GM12878 (cell line): ENCODE results near the gene DYNC1I2. TPM values are rescaled to one million over a fixed set of nuclear protein-coding genes. Genes with fewer than 3 reads are reported as not detected.

ENCODE experiments used
- ATAC-seq: fragments of 200-7000 bp; cut with Tn5 transposase; 3 replicates; pipeline ENCODE4 v1.9.1; 2020; ENCODE audit warnings: mild to moderate bottlenecking, moderate library complexity
- BruUV-seq: library from RNA; stranded (reverse); fragments of 400-500 nt; replicated peaks from 2 replicates; lab custom pipeline; 2021; lab: Mats Ljungman, UMichigan
- CTCF ChIA-PET: fragments of 300-600 bp; sonication (Branson Sonifier 250); formaldehyde crosslinking; extraction: SDS; loops from one replicate; lab custom pipeline; 2021; ENCODE audit warnings: inconsistent platforms; lab: Yijun Ruan, JAX
- POLR2A ChIA-PET: fragments of 350-600 bp; formaldehyde crosslinking; extraction: SDS; loops from one replicate; lab custom pipeline; 2021; ENCODE audit warnings: inconsistent platforms; lab: Charles Lee
- RAD21 ChIA-PET: fragments of 300-600 bp; sonication (Branson Sonifier 250); formaldehyde crosslinking; loops from one replicate; lab custom pipeline; 2023; ENCODE audit warnings: antibody characterized with exemption; ENCODE audit not compliant: unreplicated experiment; lab: Charles Lee
- SMC1A ChIA-PET: fragments of 300-600 bp; sonication (Branson Sonifier 250); formaldehyde crosslinking; loops from one replicate; lab custom pipeline; 2023; ENCODE audit not compliant: unreplicated experiment, uncharacterized antibody; lab: Charles Lee
- DNase-seq: peaks from one replicate; pipeline ENCODE4 v3.0.0-alpha.2; 2011; ENCODE audit warnings: low read depth, low spot score
- FAIRE-seq: peaks from 3 replicates; lab custom pipeline; 2011; peaks lifted over from hg19 to GRCh38; lab: Jason Lieb, UNC
- H2AFZ ChIP-seq: 2 replicates; pipeline ENCODE4 v1.6.0; 2011; ENCODE audit warnings: low read depth, low read length, control low read depth; ENCODE audit not compliant: control insufficient read depth
- H3K27ac ChIP-seq: 2 replicates; pipeline ENCODE4 v1.5.1; 2011; ENCODE audit warnings: control low read depth; ENCODE audit not compliant: control insufficient read depth, insufficient read depth
- H3K27me3 ChIP-seq, 2 experiments: replicated peaks in 1 of 2; 2 replicates each; pipeline versions ENCODE4 v1.6.0 to v1.6.1; 2011; ENCODE audit warnings: low read length in 1 of 2; ENCODE audit not compliant: control insufficient read depth in 2 of 2, insufficient read depth in 2 of 2
- H3K36me3 ChIP-seq, 2 experiments: 2 replicates each; pipeline ENCODE4 v1.5.1; 2011; ENCODE audit warnings: low read length in 1 of 2; ENCODE audit not compliant: control insufficient read depth in 2 of 2, insufficient read depth in 2 of 2
- H3K4me1 ChIP-seq: 2 replicates; pipeline ENCODE4 v1.6.1; 2011; ENCODE audit warnings: mild to moderate bottlenecking, low read length, moderate library complexity, mixed read lengths; ENCODE audit not compliant: control insufficient read depth, insufficient read depth
- H3K4me2 ChIP-seq: 2 replicates; pipeline ENCODE4 v1.6.0; 2011; ENCODE audit warnings: control low read depth; ENCODE audit not compliant: control insufficient read depth, insufficient read depth
- H3K4me3 ChIP-seq: fragments of 200-600 bp; sonication (generic); 2 replicates; pipeline ENCODE4 v1.5.1; 2016
- H3K79me2 ChIP-seq: 2 replicates; pipeline ENCODE4 v1.6.0; 2011; ENCODE audit warnings: low read length; ENCODE audit not compliant: control insufficient read depth, insufficient read depth
- H3K9ac ChIP-seq: 2 replicates; pipeline ENCODE4 v1.8.0; 2011; ENCODE audit warnings: low read length, control low read depth, mixed read lengths; ENCODE audit not compliant: control insufficient read depth, insufficient read depth
- H3K9me3 ChIP-seq: replicated peaks from 3 replicates; pipeline ENCODE4 v1.5.1; 2011; ENCODE audit warnings: mild to moderate bottlenecking, low read length; ENCODE audit not compliant: control insufficient read depth, insufficient read depth
- H4K20me1 ChIP-seq: 2 replicates; pipeline ENCODE4 v1.6.0; 2011; ENCODE audit not compliant: control insufficient read depth, insufficient read depth
- ATF7 ChIP-seq: fragments of 450-650 bp; IDR thresholded peaks from 2 replicates; pipeline ENCODE4 v1.6.1; 2016; ENCODE audit warnings: low read depth, mild to moderate bottlenecking
- EED ChIP-seq: sonication (generic); IDR thresholded peaks from 2 replicates; pipeline ENCODE4 v1.6.1; 2016; ENCODE audit warnings: antibody characterized with exemption, low read depth
- ESRRA ChIP-seq: IDR thresholded peaks from 2 replicates; pipeline ENCODE4 v1.6.1; 2012; ENCODE audit warnings: mild to moderate bottlenecking, low read length, improper control_type of control experiment
- HCFC1 ChIP-seq: fragments of 150-350 bp; IDR thresholded peaks from 2 replicates; pipeline ENCODE4 v1.6.1; 2014; ENCODE audit warnings: low read length
- HSF1 ChIP-seq: fragments of 150-350 bp; IDR thresholded peaks from 2 replicates; pipeline ENCODE4 v1.6.1; 2014; ENCODE audit warnings: mild to moderate bottlenecking, low read depth, low read length
- IKZF2 ChIP-seq, 2 experiments: fragments of 450-650 bp; IDR thresholded peaks; 2 replicates each; pipeline ENCODE4 v1.6.1; 2017; ENCODE audit warnings: mild to moderate bottlenecking in 2 of 2, moderate library complexity in 2 of 2
- KLF5 ChIP-seq: fragments of 450-650 bp; IDR thresholded peaks from 2 replicates; pipeline ENCODE4 v1.6.1; 2014; ENCODE audit warnings: mild to moderate bottlenecking; ENCODE audit not compliant: partially characterized antibody
- MXI1 ChIP-seq: fragments of 150-350 bp; IDR thresholded peaks from 2 replicates; pipeline ENCODE4 v1.6.1; 2011; ENCODE audit warnings: low read depth, mild to moderate bottlenecking, inconsistent platforms, low read length, improper control_type of control experiment
- POLR2AphosphoS2 ChIP-seq: IDR thresholded peaks from 2 replicates; pipeline ENCODE4 v1.6.1; 2011; ENCODE audit warnings: low read depth, mild to moderate bottlenecking, low read length, improper control_type of control experiment, moderate library complexity
- POLR2AphosphoS5 ChIP-seq: IDR thresholded peaks from 2 replicates; pipeline ENCODE4 v1.6.1; 2011; ENCODE audit warnings: mild to moderate bottlenecking, low read length, inconsistent platforms
- SIN3A ChIP-seq: IDR thresholded peaks from 2 replicates; pipeline ENCODE4 v1.6.1; 2012; ENCODE audit warnings: low read depth, low read length, improper control_type of control experiment
- SIX5 ChIP-seq: IDR thresholded peaks from 2 replicates; pipeline ENCODE4 v1.6.1; 2011; ENCODE audit warnings: mild to moderate bottlenecking, low read depth, low read length, moderate library complexity; ENCODE audit not compliant: severe bottlenecking
- TARDBP ChIP-seq: IDR thresholded peaks from 2 replicates; pipeline ENCODE4 v1.6.1; 2016; ENCODE audit warnings: borderline replicate concordance
- TCF7 ChIP-seq: IDR thresholded peaks from 2 replicates; pipeline ENCODE4 v1.6.1; 2014; ENCODE audit warnings: antibody characterized with exemption, borderline replicate concordance
- WGBS: methylation state at CpG from one replicate; pipeline ENCODE4 v1.1.6; 2016; ENCODE audit warnings: low lambda C conversion rate; ENCODE audit not compliant: insufficient replicate concordance, insufficient coverage; ENCODE audit errors: missing lambda C conversion rate; 5-methylcytosine and 5-hydroxymethylcytosine counted together
- in situ Hi-C: fragments of 300-500 bp; cut with MboI; formaldehyde crosslinking; loops from 9 replicates; pipeline ENCODE4 v1.14.3; 2018; ENCODE audit warnings: mixed read lengths
- intact Hi-C: fragments of 100-400 bp; cut with micrococcal nuclease; formaldehyde crosslinking; loops from one replicate; pipeline ENCODE4 v1.14.2; 2022; ENCODE audit not compliant: unreplicated experiment
- polyA plus RNA-seq, 11 experiments: library from polyadenylated mRNA; depleted of rRNA in 4 of 11; unstranded in 6 of 11; stranded (reverse) in 5 of 11; fragments of >200 nt; fragmentation: Nextera tagmentation in 4 of 11; fragmentation: Illumina TruSeq in 1 of 11; extraction: Ambion mirVana in 4 of 11; extraction: Trizol in 1 of 11; gene quantifications; 1 replicate in 1 of 11; 2 replicates in 10 of 11; pipeline versions ENCODE4 v1.2.1 to v1.2.3, GENCODE V29; 2011 to 2016; ENCODE audit warnings: inconsistent platforms in 2 of 11, missing spikeins in 2 of 11, low read depth in 1 of 11
- total RNA-seq, 4 experiments: library from RNA; depleted of rRNA in 3 of 4; stranded (reverse); fragments of >200 nt in 3 of 4; fragmentation: Illumina TruSeq in 1 of 4; extraction: Trizol in 1 of 4; gene quantifications; 2 replicates each; pipeline versions ENCODE4 v1.2.1 to v1.2.3, GENCODE V29; 2013 to 2021

The DYNC1I2 gene
- total and polyA plus RNA-seq, 10 of the 15 experiments (the other 5 are each of a cell fraction or from before 2014, with no cell fraction given): 39.9 to 113 (median 53.5) TPM

- ChIA-PET RAD21 (no interaction called here), POLR2A (no interaction called here), SMC1A (no interaction called here), CTCF (interaction anchor here (1.0 kb wide), 2 partner anchors 9 to 22 kb away, joined by 4 to 5 read pairs; no protein-coding TSS in a partner anchor)
- Histone ChIP-seq H3K4me3 (no peak overlapping the region), H3K79me2 (no peaks in the 10 kb centered on the region), H3K4me1 (no peaks in the 10 kb centered on the region), H2AFZ (no peak overlapping the region), H3K27me3 (peaks cover 0 to 4% of the 10 kb centered on the region in 2 experiments; a peak in 2 of 4 replicates), H3K9ac (no peak overlapping the region), H4K20me1 (no peaks in the 10 kb centered on the region), H3K4me2 (no peak overlapping the region), H3K9me3 (no peaks in the 10 kb centered on the region), H3K36me3 (no peaks in the 10 kb centered on the region), H3K27ac (no peak overlapping the region)
- DNase-seq: no peak
- TF ChIP-seq HCFC1: no peak
- no peak for TF ChIP-seq SIX5
- no peak for TF ChIP-seq TARDBP
- TF ChIP-seq ESRRA: no peak
- TF ChIP-seq KLF5: no peak
- TF ChIP-seq EED: no peak
- no peak for TF ChIP-seq ATF7
- TF ChIP-seq SIN3A: no peak
- TF ChIP-seq MXI1: no peak
- TF ChIP-seq IKZF2 (IDR thresholded peaks at IDR 0.05): no peak
- no peak for TF ChIP-seq TCF7
- TF ChIP-seq HSF1: no peak
- no peak for TF ChIP-seq POLR2AphosphoS2
- no peak for TF ChIP-seq POLR2AphosphoS5
- no TSS peak for BruUV-seq
- in situ Hi-C loops (no loop called here), intact Hi-C loops (no loop called here)
- FAIRE-seq: no peak
- no peak for ATAC-seq
- WGBS: 62% methylated on average over 1 of the region's 1 CpG
Measured at GRCh38 chr2:171673905-171674304, 13.4 kb upstream of the DYNC1I2 start.
